Embryonic facial prominence (tissue), 1 donor: ENCODE results near the gene CHPT1.
"Not testable (repeated sequence)": the region's sequence is repeated elsewhere in the genome, so short reads cannot be mapped to it uniquely, and the experiment has no call there.

Experiments
- DNase-seq: peaks from one replicate; pipeline ENCODE4 v3.0.0-alpha.2; 2016; ENCODE audit errors: extremely low spot score

The CHPT1 gene

DNA sequence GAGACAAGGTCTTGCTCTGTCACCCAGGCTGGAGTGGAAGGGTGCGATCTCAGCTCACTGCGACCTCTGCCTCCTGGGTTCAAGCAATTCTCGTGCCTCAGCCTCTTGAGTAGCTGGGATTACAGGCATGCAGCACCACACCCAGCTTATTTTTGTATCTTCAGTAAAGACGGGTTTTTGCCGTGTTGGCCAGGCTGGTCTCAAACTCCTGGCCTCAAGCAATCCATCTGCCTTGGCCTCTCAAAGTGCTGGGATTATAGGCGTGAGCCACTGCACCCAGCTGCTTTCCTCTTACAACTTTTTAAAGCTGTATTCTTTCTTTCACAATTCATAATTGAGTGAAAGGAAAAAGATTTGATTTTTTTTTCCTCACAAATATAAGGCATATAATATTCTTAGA is 15.8 kb upstream of the CHPT1 start:
- not testable (repeated sequence) for DNase-seq

DNA sequence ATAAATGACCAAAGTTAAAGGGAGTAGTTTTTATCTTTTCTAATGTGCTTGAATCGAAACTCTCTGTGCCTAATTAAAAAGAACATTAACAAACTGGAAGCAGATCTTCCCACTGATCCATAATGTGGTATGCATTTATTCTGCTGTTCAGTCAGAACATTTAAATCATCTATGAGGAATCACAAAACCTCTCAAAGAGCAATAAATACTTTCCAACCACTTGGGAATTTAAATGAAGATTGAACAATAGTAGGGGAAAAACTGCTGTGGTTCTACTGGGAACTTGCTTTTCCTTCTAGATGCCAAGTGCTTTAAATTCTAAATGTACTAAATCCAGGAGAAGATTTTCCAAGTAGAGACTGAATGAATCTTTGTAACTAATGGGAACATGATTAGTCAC is 12.3 kb upstream of the CHPT1 start:
- no peak for DNase-seq

DNA sequence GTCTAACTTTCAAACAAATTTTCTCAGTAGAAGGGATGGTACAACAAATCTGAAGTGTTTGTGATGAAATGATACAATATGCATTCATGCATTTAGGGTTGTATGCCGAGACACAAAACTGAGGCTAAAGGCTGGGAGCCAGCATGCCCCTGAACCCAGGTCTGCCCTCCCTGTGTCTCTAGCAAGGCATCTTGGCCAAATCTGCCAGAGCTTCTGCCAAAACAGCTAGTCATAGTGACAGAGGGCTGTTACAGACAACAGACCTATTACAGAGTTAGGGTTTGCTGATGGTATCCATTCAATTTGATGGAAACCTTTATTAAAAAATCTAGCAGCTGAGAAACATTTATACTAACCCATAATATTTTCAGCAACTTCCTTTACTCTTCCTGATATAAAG is 11.3 kb upstream of the CHPT1 start:
- no peak for DNase-seq

DNA sequence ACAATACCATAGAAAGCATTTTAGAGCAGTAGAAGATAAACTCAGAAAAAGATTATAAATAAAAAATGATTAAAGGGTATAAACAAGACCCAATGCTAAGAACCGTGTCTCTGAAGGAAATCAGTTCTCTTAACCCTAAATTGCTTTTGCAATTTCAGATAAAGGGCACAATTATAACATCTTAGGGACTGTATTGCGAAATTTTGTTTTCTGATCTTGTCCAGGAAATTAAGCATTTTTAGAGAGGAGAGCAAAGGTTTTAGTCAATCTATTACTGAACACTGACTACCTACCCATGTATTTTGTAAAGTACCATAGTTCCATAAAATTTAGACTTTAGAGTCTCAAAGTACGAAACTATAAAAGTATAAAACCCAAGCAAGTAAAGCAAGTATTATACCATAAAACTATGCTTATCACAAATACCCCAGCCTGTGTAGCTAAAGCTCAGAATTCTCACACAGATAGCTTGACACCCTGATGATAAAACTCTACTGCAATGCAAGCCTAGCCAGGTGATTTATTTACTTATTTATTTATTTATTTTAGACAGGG is 6.8 kb upstream of the CHPT1 start:
- DNase-seq = no peak

DNA sequence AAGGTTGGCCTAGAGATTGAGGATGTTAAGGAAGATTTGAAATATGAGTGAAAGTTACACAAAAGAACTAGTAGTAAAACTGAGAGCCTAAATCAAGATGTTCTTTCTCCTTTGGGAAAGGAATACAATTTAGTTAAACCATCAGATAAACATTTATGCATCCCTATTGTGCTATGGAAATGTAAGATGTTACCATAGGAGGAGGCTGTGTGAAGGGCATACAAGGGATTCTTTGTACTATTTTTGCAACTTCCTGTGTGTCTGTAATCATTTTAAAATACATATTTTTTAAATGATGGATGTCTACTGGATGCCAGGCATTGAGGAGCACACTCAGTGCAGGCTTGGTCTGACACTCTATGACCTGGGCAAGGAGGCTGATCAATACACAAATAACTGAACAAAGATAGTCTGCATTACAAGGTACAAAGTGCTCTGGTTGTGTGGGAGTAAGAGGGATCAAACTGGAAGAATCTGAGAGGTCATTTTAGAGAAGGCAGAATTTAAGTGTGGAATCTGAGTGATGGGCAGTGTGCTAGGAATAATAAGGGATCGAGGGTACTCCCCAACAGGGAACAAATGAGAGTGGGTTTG is 5.8 kb upstream of the CHPT1 start:
- DNase-seq = no peak

DNA sequence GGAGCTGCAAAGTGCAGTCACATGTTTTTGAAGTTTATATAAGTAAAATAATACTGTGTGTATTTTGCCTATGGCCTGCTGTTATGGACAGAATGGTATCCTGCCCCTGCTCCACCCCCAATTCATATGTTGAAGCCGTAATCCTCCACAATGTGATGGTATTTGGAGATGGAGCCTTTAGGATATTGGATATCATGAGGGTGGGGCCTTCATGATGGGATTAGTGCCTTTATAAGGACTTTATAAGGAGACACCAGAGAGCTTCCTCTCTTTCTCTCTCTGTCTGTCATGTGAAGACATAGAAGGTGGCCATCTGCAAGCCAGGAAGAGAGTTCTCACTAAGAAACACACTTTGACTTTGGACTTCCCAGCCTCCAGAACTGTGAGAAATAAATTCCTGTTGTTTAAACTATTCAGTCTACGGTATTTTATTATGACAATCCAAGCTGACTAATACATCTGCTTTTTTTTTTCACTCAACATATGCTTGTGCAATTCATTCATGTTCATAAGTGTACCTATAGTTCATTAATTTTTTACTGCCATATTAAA is 3.1 kb upstream of the CHPT1 start:
- DNase-seq = no peak

DNA sequence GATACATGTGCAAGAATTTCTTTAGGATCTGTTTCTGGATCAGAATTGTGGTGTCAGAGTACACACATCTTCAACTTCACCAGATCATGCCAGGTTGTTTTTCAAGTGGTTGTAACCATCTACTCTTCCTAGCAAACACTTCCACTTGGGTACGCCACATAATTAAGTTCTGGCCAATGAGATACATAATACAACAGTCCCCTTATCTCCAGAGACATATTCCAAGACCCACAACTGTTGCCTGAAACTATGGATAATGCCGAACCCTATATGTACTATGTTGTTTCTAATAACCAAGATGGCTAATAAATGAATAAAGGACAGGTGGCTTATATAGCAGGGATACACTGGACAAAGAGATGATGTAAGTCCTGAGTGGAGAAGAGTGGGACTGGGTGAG is 2.5 kb upstream of the CHPT1 start:
- DNase-seq = no peak

DNA sequence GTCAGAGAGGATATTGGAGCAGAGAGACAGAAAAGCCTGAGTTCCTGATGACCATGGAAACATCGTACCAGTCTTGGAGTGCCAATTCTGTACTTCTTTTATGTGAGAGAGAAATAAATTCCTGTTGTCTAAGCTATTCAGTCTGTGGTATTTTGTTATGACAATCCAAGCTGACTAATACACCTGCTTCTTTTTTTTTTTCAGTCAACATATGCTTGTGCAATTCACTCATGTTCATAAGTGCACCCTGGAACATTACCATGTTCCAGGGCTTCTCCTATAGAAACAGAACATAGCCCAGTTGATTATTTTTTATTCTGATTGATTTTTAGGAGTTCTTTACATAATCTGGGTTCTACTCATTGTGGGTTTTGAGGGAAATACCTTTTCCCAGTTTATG is 1.7 kb upstream of the CHPT1 start:
- no peak for DNase-seq

DNA sequence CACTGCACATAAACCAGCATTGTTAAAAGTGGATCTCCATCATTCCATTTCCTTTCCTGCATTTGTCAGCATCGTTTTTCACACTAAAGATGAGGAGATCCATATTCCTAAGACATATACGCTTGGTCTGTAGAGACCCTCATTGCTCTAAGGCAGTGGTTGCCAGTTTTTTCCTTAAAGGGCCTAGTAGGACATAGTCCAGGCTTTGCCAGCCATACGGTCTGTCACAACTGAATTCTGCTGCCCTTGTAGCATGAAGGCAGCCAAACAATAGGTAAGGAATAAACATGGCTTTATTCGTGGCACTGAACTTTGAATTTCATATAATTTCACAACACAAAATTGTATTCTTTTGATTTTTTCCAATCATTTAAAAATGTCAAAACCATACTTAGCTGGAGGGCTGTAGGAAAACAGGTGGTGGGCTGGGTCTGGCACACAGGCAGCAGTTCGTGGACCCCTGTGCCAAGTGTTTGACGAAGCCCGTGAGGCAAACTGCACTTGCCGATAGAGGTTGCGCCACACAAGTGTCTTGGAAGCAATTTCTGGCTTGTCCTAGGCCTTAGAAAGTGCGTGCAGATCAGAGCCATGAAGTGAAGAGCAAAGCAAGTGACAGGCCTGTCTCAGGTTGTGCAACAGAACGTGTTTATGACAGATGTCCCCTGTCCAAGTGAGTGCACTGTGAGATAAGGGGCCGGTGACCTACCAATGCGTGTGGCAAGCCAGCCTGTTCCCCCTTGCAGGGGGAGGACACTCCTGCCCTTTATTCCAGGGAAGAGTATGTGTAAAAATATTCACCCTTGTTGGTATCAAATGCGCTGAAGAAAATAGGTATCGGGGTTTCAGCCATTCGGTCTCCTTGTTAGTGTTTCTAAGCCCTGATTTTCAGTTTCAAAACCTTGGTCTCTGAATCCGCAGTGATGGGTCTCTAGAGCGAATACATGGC is 916 bp upstream of the CHPT1 start:
- DNase-seq = no peak

DNA sequence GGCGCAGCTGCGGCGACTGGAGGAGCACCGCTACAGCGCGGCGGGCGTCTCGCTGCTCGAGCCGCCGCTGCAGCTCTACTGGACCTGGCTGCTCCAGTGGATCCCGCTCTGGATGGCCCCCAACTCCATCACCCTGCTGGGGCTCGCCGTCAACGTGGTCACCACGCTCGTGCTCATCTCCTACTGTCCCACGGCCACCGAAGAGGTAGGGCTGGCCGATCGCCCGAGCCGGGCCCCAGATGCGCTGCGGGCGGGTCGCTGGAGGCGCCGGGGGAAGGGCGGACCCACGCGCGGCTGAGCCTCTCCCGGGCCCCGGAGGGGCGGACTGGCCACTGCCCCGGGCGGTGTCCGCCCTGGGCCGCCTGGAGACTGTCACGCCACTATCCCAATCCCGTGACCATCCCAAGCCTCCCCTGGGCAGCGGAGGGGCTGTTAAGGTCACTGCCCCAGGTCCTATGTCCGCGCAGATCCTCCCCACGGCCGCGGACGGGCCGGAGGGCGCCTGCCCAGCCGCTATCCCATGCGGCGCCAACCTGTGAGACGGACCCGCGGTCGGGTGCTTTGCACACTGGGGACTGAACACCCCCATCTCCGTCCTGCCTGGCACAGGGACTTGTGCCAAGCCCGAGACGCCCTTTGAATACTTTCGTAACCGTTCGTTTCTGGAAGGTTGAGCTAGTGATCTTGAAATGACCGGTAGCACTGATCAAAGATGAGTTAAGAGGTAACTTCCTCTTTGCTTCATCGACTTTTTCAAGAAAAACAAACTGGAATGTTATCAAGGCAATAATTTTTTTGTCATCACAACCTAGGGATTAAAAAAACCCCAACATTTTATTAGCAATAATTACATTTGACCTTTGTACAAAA is 725 bp downstream of the CHPT1 start:
- DNase-seq = no peak

DNA sequence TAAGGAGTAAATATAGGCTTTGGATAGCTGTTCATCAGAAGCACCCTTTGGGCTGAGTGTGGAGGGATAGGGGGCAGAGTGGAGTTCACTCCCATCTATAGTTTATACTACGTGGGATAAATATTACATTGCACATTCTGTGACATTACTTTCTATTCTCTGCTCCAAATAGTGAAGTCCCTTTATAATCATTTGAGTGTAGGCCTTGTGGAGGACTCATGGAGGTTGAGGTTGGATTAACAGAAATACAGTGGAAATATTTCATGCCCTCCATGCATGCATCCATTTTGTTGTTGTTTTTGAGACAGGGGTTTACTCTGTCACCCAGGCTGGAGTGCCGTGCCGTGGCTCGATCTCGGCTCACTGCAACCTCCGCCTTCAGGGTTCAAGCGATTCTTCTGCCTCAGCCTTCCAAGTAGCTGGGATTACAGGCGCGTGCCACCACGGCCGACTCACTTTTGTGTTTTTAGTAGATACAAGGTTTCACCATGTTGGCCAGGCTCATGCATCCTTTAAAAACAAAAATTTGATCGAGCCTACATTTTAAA is 1.4 kb downstream of the CHPT1 start:
- DNase-seq = no peak

DNA sequence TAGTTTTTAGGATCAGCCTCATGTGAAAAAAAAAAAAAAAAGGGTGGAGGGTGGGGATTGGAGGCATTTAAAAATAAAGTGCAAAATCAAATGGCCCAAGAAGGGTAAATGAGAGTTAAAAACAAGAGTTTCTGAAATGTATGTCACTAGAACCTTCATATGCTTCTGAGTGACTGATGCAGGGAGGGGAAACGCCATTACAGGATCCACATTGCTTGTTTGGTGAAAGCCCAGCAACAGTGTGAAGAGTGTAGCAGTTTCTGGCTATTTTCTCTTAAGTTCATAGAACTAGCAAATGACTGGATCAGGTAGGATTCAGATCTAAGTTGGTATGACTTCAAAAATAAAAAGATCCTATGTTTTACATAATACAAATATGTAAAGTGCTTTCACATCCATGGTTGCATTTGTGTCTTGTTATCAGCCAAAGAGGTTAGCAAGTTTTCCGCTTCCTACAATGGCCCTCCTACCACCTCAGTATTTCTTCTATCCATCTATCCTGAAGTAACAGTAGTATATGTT is 2.9 kb downstream of the CHPT1 start:
- DNase-seq = no peak

DNA sequence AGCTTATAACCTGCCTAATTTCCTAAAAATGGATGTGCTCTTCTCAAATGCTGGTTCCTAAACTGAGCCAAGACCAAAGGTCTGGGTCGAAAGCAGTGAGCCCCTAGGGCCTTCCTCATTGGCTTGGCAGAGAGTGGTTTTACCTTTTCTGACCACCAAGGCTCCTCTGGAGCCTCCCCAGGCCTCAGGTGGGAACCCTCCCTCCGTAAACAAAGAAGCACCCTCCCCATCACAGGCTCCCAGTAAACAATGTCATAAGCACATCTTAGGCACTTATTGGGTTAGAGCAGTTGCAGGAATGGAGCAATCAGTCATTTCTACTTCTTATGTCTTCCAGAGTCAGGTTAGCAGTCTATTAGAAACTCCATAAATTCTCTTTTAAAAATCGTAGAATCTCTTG is 6.0 kb downstream of the CHPT1 start:
- DNase-seq = no peak

DNA sequence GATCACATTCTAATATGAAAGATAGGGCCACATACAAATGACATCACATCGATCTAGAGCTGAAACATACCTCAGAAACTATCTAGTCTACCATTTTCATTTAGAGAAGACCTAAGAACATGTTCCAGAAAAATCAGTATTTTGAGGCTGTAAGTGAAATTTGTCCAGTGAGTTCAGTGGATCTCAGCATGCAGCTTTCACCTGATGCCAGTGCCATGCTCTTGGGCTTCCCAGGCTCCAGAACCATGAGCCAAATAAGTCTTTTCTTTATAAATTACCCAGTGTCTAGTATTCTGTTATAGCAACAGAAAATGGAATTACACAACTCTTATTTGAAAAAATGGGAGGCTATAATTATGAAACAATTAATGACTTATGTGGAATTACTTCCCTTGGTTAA is 9.0 kb downstream of the CHPT1 start:
- DNase-seq = no peak

DNA sequence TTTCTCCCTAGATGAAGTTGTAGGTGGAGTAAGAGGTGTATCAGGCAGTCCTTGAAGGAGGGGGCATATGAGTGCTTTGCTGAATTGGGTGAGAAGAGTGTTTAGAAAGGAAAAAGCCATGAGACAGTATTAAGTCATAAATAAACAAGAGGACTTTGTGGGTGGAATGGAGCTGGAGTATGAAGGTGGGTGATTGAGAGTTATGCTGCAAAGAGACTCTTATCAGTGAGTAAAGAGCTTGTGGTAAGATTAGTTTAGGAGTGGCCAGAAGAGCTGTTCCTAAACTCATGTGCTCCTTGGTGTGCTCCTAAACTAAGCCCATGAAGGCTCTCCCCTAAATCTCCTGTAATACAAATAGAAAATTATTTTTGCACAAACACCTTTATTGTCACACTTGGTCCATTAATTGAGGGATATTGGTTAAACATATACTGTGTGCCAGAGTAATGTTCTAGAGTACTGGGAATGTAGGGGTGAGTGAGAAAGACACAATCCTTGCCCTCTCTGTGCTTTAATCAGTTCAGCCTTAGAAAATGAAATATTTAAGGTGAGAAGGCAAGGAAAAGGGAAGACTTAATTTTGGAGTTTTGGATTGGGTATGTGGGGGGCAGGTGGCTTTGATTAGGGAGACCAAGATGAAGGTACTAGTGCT is 9.8 kb downstream of the CHPT1 start:
- no peak for DNase-seq

DNA sequence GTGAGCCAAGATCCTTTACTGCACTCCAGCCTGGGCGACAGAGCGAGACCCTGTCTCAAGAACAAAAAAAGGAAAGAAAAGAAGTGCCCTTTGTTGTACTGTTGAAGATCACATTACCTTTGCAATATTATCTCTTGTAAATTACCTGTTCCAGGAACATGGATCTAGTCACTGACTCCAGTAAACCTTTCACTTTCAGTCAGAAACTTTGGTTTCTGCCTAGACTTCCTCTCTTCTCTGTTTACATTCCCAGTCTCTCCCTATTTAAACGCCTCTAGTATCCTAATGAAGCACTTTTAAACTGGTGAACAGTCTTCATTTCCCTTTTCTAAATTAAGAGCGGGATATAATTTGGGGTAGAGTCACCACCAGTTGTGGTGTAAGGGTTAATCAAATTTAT is 12.8 kb downstream of the CHPT1 start:
- no peak for DNase-seq

DNA sequence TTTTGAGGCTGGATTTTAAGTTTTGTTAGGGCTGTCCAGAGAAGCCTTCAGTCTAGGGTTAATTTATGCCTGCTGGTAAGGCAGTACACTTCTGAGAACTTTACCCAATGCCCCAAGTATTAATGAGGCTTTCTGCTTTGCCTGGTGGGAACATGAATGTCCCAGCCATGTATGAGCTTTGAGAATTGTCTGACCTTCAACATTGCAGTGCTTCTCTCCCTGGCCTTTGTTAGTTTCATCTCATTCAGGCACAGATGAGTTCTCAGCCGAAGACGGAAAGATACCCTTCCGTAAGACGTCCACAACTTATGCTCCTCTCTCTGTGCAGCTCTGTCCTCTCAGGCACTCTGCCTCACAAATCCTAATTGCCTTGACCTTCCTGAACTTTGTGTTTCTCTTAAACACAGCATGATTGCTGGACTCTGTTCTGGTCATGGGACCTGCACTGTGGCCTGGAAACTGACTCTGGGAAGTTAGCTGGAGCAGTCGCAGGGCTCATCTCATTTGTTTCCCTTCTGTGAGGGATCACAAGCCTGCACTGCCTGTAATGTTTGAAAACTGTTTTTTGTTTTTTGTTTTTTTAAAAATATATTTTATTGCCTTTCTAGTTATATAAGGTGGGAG is 15.7 kb downstream of the CHPT1 start:
- DNase-seq = no peak

DNA sequence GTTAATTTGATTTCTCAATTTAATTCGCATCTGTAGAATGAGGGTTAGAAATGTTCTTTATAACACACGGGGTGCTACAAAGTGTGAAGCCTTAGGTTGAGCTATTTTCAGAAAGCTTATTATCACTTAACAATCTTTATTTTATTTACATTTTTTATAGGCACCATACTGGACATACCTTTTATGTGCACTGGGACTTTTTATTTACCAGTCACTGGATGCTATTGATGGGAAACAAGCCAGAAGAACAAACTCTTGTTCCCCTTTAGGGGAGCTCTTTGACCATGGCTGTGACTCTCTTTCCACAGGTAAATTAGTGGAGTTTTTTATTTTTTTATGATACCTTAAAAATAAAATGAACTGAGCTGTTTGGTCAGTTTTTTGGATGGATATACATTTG is 16.5 kb downstream of the CHPT1 start:
- no peak for DNase-seq

DNA sequence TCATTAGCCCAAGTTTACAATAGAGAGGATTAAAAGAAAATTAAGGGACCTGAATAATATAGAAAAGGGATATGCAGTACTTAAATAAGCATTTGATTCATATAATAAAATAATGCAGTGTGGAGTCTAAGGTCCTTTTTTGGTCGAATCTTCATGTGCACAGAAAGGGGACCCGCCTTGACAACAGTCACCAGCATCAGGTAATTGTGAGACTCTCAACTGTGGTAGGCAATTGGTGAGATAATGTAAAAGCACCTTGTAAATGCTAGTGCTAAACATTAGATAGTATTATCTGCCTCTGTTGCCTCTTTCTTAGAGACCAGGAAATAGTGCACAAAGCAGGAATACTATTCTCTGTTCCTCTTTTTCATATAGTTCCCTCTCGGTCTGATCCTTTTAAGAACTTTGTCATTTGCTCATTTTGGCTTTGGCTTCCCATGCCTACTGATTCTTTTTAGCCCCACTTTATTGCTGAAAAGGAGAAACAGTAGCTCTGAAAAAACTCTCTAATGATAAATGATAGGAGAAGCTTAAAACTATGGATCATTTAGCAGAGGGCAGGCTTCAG is 17.5 kb downstream of the CHPT1 start:
- no peak for DNase-seq

DNA sequence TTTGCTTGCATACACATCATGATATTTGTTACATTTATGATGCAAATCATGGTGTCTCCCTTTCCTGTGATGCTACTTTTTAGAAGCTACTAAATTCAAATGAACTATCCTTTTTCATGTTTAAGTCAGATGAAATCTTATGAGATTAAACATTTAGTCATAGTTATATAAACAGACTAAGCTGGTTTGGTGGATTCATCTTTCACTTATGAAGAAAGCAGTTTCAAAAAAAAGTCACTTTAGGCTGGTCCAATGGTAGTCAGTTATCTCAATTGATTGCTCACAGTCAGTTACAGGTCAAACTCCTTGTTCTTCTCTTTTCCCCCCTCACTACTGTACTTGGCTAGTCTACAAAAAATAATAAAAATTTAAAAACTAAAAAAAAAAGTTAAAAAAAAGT is 22.1 kb downstream of the CHPT1 start:
- no peak for DNase-seq
